GM12875 (cell line): ENCODE results near the gene MEX3B.

ENCODE experiments used
- H3K4me3 ChIP-seq: one replicate; pipeline ENCODE4 v1.5.1; 2011; ENCODE audit warnings: low read depth, low read length, control low read depth
- CTCF ChIP-seq: IDR thresholded peaks from 2 replicates; pipeline ENCODE4 v1.5.1; 2011; ENCODE audit warnings: low read depth, mild to moderate bottlenecking, control low read depth, inconsistent platforms, low read length, moderate library complexity, borderline replicate concordance; ENCODE audit not compliant: insufficient read depth

MEX3B gene

DNA sequence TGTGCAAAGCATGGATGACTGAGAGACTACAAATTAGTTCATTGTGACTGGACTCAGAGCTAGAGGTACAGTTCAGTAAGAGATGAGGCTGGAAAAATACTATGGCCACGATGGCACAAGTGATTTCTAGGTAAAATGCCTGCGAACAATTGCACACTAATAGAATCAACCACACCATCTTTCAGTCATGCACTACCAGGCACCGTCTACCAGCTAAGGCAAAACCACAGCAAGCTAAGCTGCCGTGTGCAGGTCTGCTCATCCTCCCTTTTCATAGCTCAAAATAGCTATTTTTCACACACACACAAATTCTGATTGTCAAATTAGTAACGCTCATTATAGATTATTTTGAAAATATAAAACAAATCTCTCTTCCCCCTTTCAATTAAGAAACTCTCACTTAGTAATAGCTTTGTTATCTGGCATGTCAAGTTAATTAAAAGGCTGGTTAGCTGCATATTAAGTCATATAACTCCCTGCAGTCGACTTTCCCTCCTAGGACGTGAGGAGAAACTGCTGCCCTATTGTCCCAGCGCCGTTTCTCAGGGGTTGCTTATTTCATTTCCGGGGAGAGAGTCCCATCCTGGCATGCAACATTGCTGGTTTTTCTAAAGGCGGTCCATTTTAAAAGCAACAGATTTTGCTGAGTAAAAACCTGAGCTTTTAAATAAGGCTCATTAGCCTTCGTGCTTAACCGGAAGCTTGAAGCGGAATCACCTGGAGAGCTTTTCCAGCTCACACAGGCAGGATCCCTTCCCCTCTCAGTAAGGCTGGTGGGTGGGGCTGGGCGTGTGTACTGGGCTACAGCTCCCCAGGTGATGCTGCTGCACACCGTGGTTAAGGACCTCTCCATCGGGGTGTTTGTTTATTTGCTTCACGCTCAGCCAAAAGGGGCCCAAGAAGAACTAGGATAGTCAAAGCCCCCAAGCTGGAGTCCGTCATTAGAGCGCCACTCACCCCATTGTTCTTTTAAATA is 16.9 kb upstream of the MEX3B start:
- no peak for TF ChIP-seq CTCF
- no peak overlapping the region for H3K4me3 ChIP-seq

GRCh38 chr15:82060817-82061216 is 15.0 kb upstream of the MEX3B start:
- no peak for TF ChIP-seq CTCF
- H3K4me3 ChIP-seq: no peak overlapping the region

- H3K4me3 ChIP-seq: no peak overlapping the region
- TF ChIP-seq CTCF: no peak
Measured at GRCh38 chr15:82058517-82059204, 12.8 kb upstream of the MEX3B start.

DNA sequence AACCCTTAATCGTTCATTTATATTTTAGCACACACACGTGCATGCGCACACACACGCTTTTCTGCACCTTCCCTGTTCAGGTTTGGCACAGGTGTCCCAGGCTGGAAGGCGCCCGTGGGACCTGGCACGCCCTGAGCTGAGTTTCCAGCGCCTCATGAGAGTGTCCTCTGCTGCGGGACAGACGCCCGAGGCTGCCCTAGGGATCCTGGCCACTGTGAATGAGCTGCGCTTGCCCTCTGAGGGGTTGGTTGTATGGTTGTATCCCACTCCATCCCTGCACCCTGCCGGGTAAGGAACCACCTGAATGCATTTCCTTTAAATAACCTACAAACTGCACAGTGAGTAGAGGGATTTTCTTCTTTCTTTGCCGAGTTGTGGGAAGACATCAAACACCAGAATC is 12.2 kb upstream of the MEX3B start:
- H3K4me3 ChIP-seq: no peak overlapping the region

DNA sequence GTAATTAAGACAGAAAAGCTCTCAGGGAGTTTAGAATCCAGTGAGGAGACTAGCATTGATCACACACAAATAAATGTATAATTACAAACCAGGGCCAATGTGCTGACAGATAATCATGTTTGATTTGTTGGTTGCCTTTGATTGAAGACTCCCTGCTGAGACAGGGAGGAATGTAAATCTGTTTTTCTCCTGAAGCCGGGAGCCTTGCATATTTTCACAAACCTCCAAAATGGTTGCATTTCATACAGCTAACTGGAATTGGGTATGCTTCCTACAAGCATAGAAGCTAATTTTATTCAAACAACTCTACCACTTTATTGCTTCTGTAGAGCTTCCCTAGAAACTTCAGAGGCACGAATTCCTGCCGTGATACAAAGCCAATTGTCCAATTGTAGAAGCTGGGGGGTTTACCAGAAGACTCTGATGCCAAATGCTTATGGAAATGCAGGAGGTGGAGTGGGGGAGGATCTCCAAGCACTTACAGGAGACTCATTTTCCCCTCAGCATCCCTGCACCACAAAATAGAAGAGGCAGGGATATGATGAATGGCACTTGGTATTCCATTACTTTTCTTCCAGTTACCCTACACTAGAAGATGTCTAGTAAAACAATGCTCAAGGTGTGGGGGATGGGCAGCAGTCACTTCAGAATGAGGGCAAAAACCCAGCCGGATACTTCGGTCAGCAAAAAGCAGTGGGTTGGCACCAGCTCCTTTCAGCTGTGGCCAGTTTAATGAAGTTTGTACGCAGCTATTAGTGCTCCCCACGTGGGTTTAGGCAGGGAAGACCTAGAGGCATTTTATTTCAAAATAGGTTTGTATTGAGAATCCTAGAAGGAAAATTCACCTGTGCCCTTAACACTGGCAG is 11.4 kb upstream of the MEX3B start:
- H3K4me3 ChIP-seq: no peak overlapping the region
- no peak for TF ChIP-seq CTCF

More for the DNA sequence above, 12.2 kb upstream of the MEX3B start:
- TF ChIP-seq CTCF: no peak

GRCh38 chr15:82052751-82053150 is 6.9 kb upstream of the MEX3B start:
- TF ChIP-seq CTCF: no peak
- no peak overlapping the region for H3K4me3 ChIP-seq
